Panc1 (cell line): Measurements from ENCODE around the gene TPSG1. TPM values are rescaled to one million over a fixed set of nuclear protein-coding genes. Genes with fewer than 3 reads are reported as not detected.

Experiments used
- ATAC-seq: fragments of 200-7000 bp; cut with Tn5 transposase; 2 replicates; pipeline ENCODE4 v1.9.1; 2020; ENCODE audit warnings: mild to moderate bottlenecking, moderate library complexity
- BruUV-seq: library from RNA; stranded (reverse); fragments of 400-500 nt; replicated peaks from 2 replicates; lab custom pipeline; 2021; lab: Mats Ljungman, UMichigan
- CTCF ChIA-PET: fragments of 300-600 bp; sonication (Branson Sonifier 250); formaldehyde crosslinking; loops from one replicate; lab custom pipeline; 2022; ENCODE audit warnings: antibody characterized with exemption; lab: Charles Lee
- POLR2A ChIA-PET: fragments of 300-600 bp; sonication (Branson Sonifier 250); formaldehyde crosslinking; loops from one replicate; lab custom pipeline; 2022; ENCODE audit warnings: antibody characterized with exemption; lab: Charles Lee
- DNase-seq: peaks from one replicate; pipeline ENCODE4 v3.0.0-alpha.2; 2010; ENCODE audit warnings: low read depth, low spot score
- H3K27ac ChIP-seq: 2 replicates; pipeline ENCODE4 v1.5.1; 2011; ENCODE audit warnings: mild to moderate bottlenecking, low read length, inconsistent platforms
- H3K27me3 ChIP-seq: fragments of 200-500 bp; sonication (Bioruptor generic); 2 replicates; pipeline ENCODE4 v1.6.0; 2014; ENCODE audit warnings: low read length, inconsistent platforms; ENCODE audit not compliant: control insufficient read depth, insufficient read depth
- H3K36me3 ChIP-seq: fragments of 200-500 bp; sonication (Bioruptor generic); 2 replicates; pipeline ENCODE4 v1.5.1; 2014; ENCODE audit warnings: inconsistent platforms, mild to moderate bottlenecking, low read length, moderate library complexity; ENCODE audit not compliant: control insufficient read depth, insufficient read depth
- H3K4me1 ChIP-seq: 2 replicates; pipeline ENCODE4 v1.5.1; 2011; ENCODE audit warnings: inconsistent platforms, mild to moderate bottlenecking, low read length, moderate library complexity; ENCODE audit not compliant: control insufficient read depth, insufficient read depth
- H3K4me3 ChIP-seq, 2 experiments: 2 replicates each; pipeline ENCODE4 v1.5.1; 2011 to 2012; ENCODE audit warnings: low read depth in 2 of 2, low read length in 2 of 2, mild to moderate bottlenecking in 2 of 2, inconsistent platforms in 1 of 2, moderate library complexity in 1 of 2
- H3K9me3 ChIP-seq: fragments of 200-500 bp; sonication (Bioruptor generic); 2 replicates; pipeline ENCODE4 v1.5.1; 2014; ENCODE audit warnings: low read depth, mild to moderate bottlenecking, inconsistent platforms, low read length, moderate library complexity; ENCODE audit not compliant: control insufficient read depth, insufficient read depth
- CTCF ChIP-seq: fragments of 450-650 bp; IDR thresholded peaks from 2 replicates; pipeline ENCODE4 v1.5.1; 2017; ENCODE audit warnings: mild to moderate bottlenecking
- POLR2AphosphoS5 ChIP-seq: IDR thresholded peaks from 2 replicates; pipeline ENCODE4 v1.6.1; 2012; ENCODE audit warnings: mild to moderate bottlenecking, low read depth, low read length, moderate library complexity
- SIN3A ChIP-seq: IDR thresholded peaks from 2 replicates; pipeline ENCODE4 v1.6.1; 2012; ENCODE audit warnings: low read depth, mild to moderate bottlenecking, low read length, moderate library complexity, borderline replicate concordance; ENCODE audit not compliant: insufficient read depth
- TCF7L2 ChIP-seq: IDR thresholded peaks from 2 replicates; pipeline ENCODE4 v1.6.1; 2011; ENCODE audit warnings: mild to moderate bottlenecking, low read depth, low read length, inconsistent platforms
- in situ Hi-C: cut with HindIII; loops from 2 replicates; pipeline ENCODE4 v1.10.0; 2016; ENCODE audit warnings: low sequenced_read_pairs, low pct_unique_long_range_greater_than_20kb
- intact Hi-C: fragments of 100-400 bp; cut with micrococcal nuclease; formaldehyde crosslinking; loops from one replicate; pipeline ENCODE4 v1.10.0; 2022; ENCODE audit not compliant: unreplicated experiment
- total RNA-seq: library from RNA; stranded (reverse); gene quantifications from one replicate; pipeline ENCODE4 v1.2.1, GENCODE V29; 2021; ENCODE audit not compliant: unreplicated experiment
- TF ChIP-seq, protein P1 (sequence below), 2 experiments: IDR thresholded peaks; 2 replicates each; pipeline ENCODE4 v1.6.1; 2011 to 2012; ENCODE audit warnings: low read depth in 2 of 2, control low read depth in 1 of 2, low read length in 1 of 2, mild to moderate bottlenecking in 1 of 2, moderate library complexity in 1 of 2; ENCODE audit not compliant: insufficient read depth in 1 of 2

TPSG1 gene
- total RNA-seq, 1 experiment from 2014 or later, result 4.6 TPM

GRCh38 chr16:1206326-1206725, 18.7 kb downstream of the TPSG1 start:
- TF ChIP-seq SIN3A (no peak), TCF7L2 (no peak), POLR2AphosphoS5 (no peak), CTCF (no peak)
- TF ChIP-seq, protein P1, sequence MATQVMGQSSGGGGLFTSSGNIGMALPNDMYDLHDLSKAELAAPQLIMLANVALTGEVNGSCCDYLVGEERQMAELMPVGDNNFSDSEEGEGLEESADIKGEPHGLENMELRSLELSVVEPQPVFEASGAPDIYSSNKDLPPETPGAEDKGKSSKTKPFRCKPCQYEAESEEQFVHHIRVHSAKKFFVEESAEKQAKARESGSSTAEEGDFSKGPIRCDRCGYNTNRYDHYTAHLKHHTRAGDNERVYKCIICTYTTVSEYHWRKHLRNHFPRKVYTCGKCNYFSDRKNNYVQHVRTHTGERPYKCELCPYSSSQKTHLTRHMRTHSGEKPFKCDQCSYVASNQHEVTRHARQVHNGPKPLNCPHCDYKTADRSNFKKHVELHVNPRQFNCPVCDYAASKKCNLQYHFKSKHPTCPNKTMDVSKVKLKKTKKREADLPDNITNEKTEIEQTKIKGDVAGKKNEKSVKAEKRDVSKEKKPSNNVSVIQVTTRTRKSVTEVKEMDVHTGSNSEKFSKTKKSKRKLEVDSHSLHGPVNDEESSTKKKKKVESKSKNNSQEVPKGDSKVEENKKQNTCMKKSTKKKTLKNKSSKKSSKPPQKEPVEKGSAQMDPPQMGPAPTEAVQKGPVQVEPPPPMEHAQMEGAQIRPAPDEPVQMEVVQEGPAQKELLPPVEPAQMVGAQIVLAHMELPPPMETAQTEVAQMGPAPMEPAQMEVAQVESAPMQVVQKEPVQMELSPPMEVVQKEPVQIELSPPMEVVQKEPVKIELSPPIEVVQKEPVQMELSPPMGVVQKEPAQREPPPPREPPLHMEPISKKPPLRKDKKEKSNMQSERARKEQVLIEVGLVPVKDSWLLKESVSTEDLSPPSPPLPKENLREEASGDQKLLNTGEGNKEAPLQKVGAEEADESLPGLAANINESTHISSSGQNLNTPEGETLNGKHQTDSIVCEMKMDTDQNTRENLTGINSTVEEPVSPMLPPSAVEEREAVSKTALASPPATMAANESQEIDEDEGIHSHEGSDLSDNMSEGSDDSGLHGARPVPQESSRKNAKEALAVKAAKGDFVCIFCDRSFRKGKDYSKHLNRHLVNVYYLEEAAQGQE (IDR thresholded peaks at IDR 0.05; ENCODE audit: insufficient read depth in 1 of 2, low read depth in 2 of 2, low read length in 1 of 2), result no peak
- in situ Hi-C loops (no loop called here), intact Hi-C loops (no loop called here)
- Histone ChIP-seq H3K27me3 (no peaks in the 10 kb centered on the region), H3K27ac (no peak overlapping the region), H3K9me3 (no peaks in the 10 kb centered on the region), H3K36me3 (no peaks in the 10 kb centered on the region; the same call in 1 of the 2 replicates), H3K4me3 (no peak overlapping the region), H3K4me1 (no peaks in the 10 kb centered on the region)
- ChIA-PET POLR2A (no interaction called here), CTCF (no interaction called here)
- no peak for ATAC-seq
- DNase-seq, result no peak
- no TSS peak for BruUV-seq

DNA sequence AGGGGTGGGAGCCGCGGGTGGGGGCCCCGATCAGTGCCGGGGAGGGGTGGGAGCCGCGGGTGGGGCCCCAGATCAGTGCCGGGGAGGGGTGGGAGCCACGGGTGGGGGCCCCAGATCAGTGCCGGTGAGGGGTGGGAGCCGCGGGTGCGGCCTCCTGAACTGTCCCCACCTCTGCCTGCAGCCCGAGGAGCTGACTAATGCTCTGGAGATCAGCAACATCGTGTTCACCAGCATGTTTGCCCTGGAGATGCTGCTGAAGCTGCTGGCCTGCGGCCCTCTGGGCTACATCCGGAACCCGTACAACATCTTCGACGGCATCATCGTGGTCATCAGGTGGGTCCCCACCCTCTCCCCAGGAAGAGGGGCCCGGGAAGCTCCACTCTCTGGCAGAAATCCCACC, 20.1 kb downstream of the TPSG1 start:
- Histone ChIP-seq H3K27ac (no peak overlapping the region), H3K4me3 (no peak overlapping the region), H3K27me3 (no peaks in the 10 kb centered on the region), H3K36me3 (no peaks in the 10 kb centered on the region), H3K4me1 (no peaks in the 10 kb centered on the region), H3K9me3 (no peaks in the 10 kb centered on the region)
- no peak for DNase-seq
- in situ Hi-C loops, result no loop called here
- ATAC-seq, result no peak
- TF ChIP-seq, protein P1 (IDR thresholded peaks at IDR 0.05; ENCODE audit: insufficient read depth in 1 of 2, low read depth in 2 of 2, low read length in 1 of 2), result no peak
- intact Hi-C loops, result no loop called here
- ChIA-PET POLR2A (no interaction called here), CTCF (no interaction called here)
- no TSS peak for BruUV-seq
